Measurements from ENCODE around the gene SLC7A9. TPM values are rescaled to one million over a fixed set of nuclear protein-coding genes. Genes with fewer than 3 reads are reported as not detected.
"Not testable (repeated sequence)": the region's sequence is repeated elsewhere in the genome, so short reads cannot be mapped to it uniquely, and the experiment has no call there.

The SLC7A9 gene
- total RNA-seq, 2 donors from 2014 or later, result 3.0 TPM; not detected in 1

GRCh38 chr19:32842061-32842460, 27.5 kb downstream of the SLC7A9 start:
- intact Hi-C loops (cut with DNase I), result no loop called here

GRCh38 chr19:32837531-32837930, 32.0 kb downstream of the SLC7A9 start:
- no peak for TF ChIP-seq CTCF (IDR thresholded peaks at IDR 0.05)
- no peak for DNase-seq

More at GRCh38 chr19:32842061-32842460, 27.5 kb downstream of the SLC7A9 start:
- no peak overlapping the region for H3K27ac ChIP-seq
- no peaks in the 10 kb centered on the region for H3K36me3 ChIP-seq
- no peak overlapping the region for H3K4me3 ChIP-seq
- no peaks in the 10 kb centered on the region for H3K27me3 ChIP-seq
- no peak for DNase-seq
- no peaks in the 10 kb centered on the region for H3K4me1 ChIP-seq
- TF ChIP-seq CTCF (IDR thresholded peaks at IDR 0.05), result no peak
- H3K9me3 ChIP-seq, result no peaks in the 10 kb centered on the region
- no peak overlapping the region for H3K9ac ChIP-seq (ENCODE audit: low read depth in 2 of 2, low read length in 2 of 2)

GRCh38 chr19:32833388-32833787, 36.2 kb downstream of the SLC7A9 start:
- intact Hi-C loops (cut with DNase I); H3K9ac ChIP-seq (ENCODE audit: low read depth in 2 of 2, low read length in 2 of 2); H3K9me3 ChIP-seq; H3K27me3 ChIP-seq; H3K4me1 ChIP-seq; H3K27ac ChIP-seq; DNase-seq; H3K36me3 ChIP-seq; H3K4me3 ChIP-seq: not testable (repeated sequence)

More at GRCh38 chr19:32837531-32837930, 32.0 kb downstream of the SLC7A9 start:
- intact Hi-C loops (cut with DNase I), result no loop called here
- no peaks in the 10 kb centered on the region for H3K36me3 ChIP-seq
- no peaks in the 10 kb centered on the region for H3K4me1 ChIP-seq
- no peak overlapping the region for H3K4me3 ChIP-seq
- no peaks in the 10 kb centered on the region for H3K9me3 ChIP-seq
- no peaks in the 10 kb centered on the region for H3K27me3 ChIP-seq
- no peak overlapping the region for H3K27ac ChIP-seq
- H3K9ac ChIP-seq (ENCODE audit: low read depth in 2 of 2, low read length in 2 of 2), result no peak overlapping the region

GRCh38 chr19:32832825-32833224, 36.7 kb downstream of the SLC7A9 start:
- not testable (repeated sequence) for DNase-seq, H3K4me3 ChIP-seq

GRCh38 chr19:32832094-32832493, 37.5 kb downstream of the SLC7A9 start:
- H3K9ac ChIP-seq (ENCODE audit: low read depth in 2 of 2, low read length in 2 of 2); H3K4me3 ChIP-seq; intact Hi-C loops (cut with DNase I); DNase-seq; H3K4me1 ChIP-seq; H3K36me3 ChIP-seq; H3K27me3 ChIP-seq; H3K9me3 ChIP-seq; H3K27ac ChIP-seq: not testable (repeated sequence)

More at GRCh38 chr19:32832825-32833224, 36.7 kb downstream of the SLC7A9 start:
- H3K36me3 ChIP-seq; H3K4me1 ChIP-seq; H3K9me3 ChIP-seq; H3K27me3 ChIP-seq; intact Hi-C loops (cut with DNase I); H3K9ac ChIP-seq (ENCODE audit: low read depth in 2 of 2, low read length in 2 of 2); H3K27ac ChIP-seq: not testable (repeated sequence)

GRCh38 chr19:32831611-32832010, 38.0 kb downstream of the SLC7A9 start:
- intact Hi-C loops (cut with DNase I), result no loop called here
- Histone ChIP-seq H3K27me3 (no peaks in the 10 kb centered on the region), H3K27ac (no peak overlapping the region), H3K9ac (ENCODE audit: low read depth in 2 of 2, low read length in 2 of 2) (no peak overlapping the region), H3K4me1 (no peaks in the 10 kb centered on the region), H3K4me3 (no peak overlapping the region), H3K9me3 (no peaks in the 10 kb centered on the region), H3K36me3 (no peaks in the 10 kb centered on the region)
- no peak for DNase-seq
- no peak for TF ChIP-seq CTCF (IDR thresholded peaks at IDR 0.05)

- no peak overlapping the region for H3K4me3 ChIP-seq
- H3K36me3 ChIP-seq, result no peaks in the 10 kb centered on the region
- H3K27ac ChIP-seq, result no peak overlapping the region
- no peak for TF ChIP-seq CTCF (IDR thresholded peaks at IDR 0.05)
- no peak for DNase-seq
- H3K9me3 ChIP-seq, result no peaks in the 10 kb centered on the region
- no peaks in the 10 kb centered on the region for H3K27me3 ChIP-seq
- no peaks in the 10 kb centered on the region for H3K4me1 ChIP-seq
- intact Hi-C loops (cut with DNase I), result no loop called here
- no peak overlapping the region for H3K9ac ChIP-seq (ENCODE audit: low read depth in 2 of 2, low read length in 2 of 2)
These were observed 39.1 kb downstream of the SLC7A9 start for GRCh38 chr19:32830231-32831014.
